Measurements from ENCODE around the gene BABAM2. TPM values are rescaled to one million over a fixed set of nuclear protein-coding genes. Genes with fewer than 3 reads are reported as not detected.
"Not testable (repeated sequence)": the region's sequence is repeated elsewhere in the genome, so short reads cannot be mapped to it uniquely, and the experiment has no call there.

BABAM2 gene
- total RNA-seq, 1 donor from 2014 or later: 37.1 TPM

DNA sequence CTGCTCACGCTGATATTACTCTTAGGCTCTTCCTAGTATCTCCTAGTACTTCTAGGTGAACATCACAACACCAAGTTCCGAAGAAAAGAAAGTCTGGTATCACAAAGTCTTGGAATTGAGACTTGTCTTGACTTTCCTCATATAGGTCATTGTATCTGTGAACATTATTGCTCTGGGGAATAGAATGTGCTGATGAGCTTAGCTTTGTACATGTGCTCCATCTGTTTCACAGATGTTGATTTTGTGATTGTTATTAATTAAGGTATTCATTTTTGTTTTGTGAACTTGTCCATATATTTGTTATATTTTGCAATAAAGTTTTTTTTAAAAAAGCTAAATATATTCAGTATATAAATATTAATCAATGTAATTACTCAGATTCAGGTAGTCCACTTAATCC lies 111.7 kb downstream of the BABAM2 start:
- H3K27ac Mint-ChIP-seq: no peak overlapping the region
- H3K9me3 Mint-ChIP-seq (ENCODE audit: low read depth): peaks cover 15% of the 10 kb centered on the region
- TF ChIP-seq, protein P1, sequence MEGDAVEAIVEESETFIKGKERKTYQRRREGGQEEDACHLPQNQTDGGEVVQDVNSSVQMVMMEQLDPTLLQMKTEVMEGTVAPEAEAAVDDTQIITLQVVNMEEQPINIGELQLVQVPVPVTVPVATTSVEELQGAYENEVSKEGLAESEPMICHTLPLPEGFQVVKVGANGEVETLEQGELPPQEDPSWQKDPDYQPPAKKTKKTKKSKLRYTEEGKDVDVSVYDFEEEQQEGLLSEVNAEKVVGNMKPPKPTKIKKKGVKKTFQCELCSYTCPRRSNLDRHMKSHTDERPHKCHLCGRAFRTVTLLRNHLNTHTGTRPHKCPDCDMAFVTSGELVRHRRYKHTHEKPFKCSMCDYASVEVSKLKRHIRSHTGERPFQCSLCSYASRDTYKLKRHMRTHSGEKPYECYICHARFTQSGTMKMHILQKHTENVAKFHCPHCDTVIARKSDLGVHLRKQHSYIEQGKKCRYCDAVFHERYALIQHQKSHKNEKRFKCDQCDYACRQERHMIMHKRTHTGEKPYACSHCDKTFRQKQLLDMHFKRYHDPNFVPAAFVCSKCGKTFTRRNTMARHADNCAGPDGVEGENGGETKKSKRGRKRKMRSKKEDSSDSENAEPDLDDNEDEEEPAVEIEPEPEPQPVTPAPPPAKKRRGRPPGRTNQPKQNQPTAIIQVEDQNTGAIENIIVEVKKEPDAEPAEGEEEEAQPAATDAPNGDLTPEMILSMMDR (IDR thresholded peaks at IDR 0.05; ENCODE audit: unreplicated experiment): no peak
- no peak overlapping the region for H3K4me3 Mint-ChIP-seq (ENCODE audit: low read depth)
- no peaks in the 10 kb centered on the region for H3K4me1 Mint-ChIP-seq (ENCODE audit: low read depth)
- no peaks in the 10 kb centered on the region for H3K27me3 Mint-ChIP-seq
- no peak for DNase-seq (ENCODE audit: low spot score, unreplicated experiment)
- H3K36me3 Mint-ChIP-seq (ENCODE audit: insufficient read depth): peaks cover 2% of the 10 kb centered on the region

DNA sequence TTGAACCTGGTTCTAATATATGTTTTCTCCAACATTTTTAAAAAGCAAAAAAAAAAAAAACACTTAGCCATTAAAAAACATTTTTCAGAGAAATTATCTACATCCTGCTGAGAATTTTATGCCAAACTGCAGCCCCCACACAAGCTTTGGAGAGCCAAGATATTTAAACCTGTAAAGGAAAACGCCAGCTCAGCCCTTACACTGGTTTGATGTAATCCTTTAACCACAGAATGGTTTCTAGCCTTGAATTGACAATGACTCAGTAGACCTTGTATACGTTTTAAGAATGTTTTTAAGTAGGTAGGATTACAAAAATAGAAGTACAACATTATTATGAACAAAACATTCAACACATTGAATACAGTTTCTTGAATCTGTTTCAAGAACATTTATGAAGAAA lies 113.6 kb downstream of the BABAM2 start:
- TF ChIP-seq, protein P1 (IDR thresholded peaks at IDR 0.05; ENCODE audit: unreplicated experiment): no peak
- Mint-ChIP-seq H3K27ac (no peak overlapping the region), H3K27me3 (no peaks in the 10 kb centered on the region), H3K4me1 (ENCODE audit: low read depth) (no peaks in the 10 kb centered on the region), H3K9me3 (ENCODE audit: low read depth) (peaks cover 15% of the 10 kb centered on the region), H3K36me3 (ENCODE audit: insufficient read depth) (peaks cover 2% of the 10 kb centered on the region), H3K4me3 (ENCODE audit: low read depth) (no peak overlapping the region)
- no peak for DNase-seq (ENCODE audit: low spot score, unreplicated experiment)

DNA sequence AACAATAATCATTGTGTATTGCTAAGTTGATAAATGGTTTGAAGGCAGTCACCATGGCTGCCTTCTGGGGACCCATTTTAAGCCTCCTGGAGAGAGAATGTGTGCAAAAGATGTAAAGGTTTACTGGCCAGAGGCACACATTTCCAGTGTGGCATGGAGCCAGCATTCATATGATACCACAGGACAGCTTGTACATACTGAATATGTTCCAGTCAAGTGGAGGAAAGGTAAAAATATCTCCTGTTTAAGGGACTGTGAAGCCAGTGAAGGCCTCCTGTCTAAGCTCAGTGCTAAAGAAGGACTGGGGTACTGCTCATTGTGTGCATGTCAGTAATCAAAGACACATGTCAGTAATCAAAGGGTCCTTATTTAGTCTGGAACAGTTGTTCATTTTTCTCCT lies 119.2 kb downstream of the BABAM2 start:
- Mint-ChIP-seq H3K4me3 (ENCODE audit: low read depth) (no peak overlapping the region), H3K4me1 (ENCODE audit: low read depth) (peaks cover 7% of the 10 kb centered on the region), H3K27ac (no peak overlapping the region), H3K27me3 (no peaks in the 10 kb centered on the region), H3K36me3 (ENCODE audit: insufficient read depth) (no peaks in the 10 kb centered on the region), H3K9me3 (ENCODE audit: low read depth) (no peaks in the 10 kb centered on the region)
- TF ChIP-seq, protein P1 (IDR thresholded peaks at IDR 0.05; ENCODE audit: unreplicated experiment): no peak
- DNase-seq (ENCODE audit: low spot score, unreplicated experiment): no peak

DNA sequence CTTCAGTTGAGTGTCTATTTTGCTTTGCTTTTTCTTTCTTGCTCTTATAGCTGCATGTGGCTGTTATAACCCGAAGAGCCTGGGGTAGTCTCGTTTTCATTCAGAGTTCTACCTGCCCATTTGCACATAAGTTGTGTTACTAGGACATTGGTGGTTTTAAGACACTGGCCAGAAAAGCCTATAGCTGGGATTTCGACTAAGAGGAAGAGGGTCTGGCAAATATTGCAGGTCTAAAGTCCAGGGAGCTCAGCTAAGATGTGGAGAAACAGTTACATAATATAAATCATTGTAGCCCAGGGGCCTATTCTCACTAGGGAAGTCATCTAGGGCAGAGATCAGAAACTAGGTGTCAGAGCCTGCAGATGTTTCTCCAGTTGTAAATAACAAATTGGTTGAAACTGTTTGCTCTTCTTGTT lies 120.8 kb downstream of the BABAM2 start:
- H3K36me3 Mint-ChIP-seq (ENCODE audit: insufficient read depth): no peaks in the 10 kb centered on the region
- TF ChIP-seq, protein P1 (IDR thresholded peaks at IDR 0.05; ENCODE audit: unreplicated experiment): no peak
- DNase-seq (ENCODE audit: low spot score, unreplicated experiment): no peak
- H3K27me3 Mint-ChIP-seq: no peaks in the 10 kb centered on the region
- H3K9me3 Mint-ChIP-seq (ENCODE audit: low read depth): no peaks in the 10 kb centered on the region
- peaks cover 7% of the 10 kb centered on the region for H3K4me1 Mint-ChIP-seq (ENCODE audit: low read depth)
- no peak overlapping the region for H3K27ac Mint-ChIP-seq
- H3K4me3 Mint-ChIP-seq (ENCODE audit: low read depth): no peak overlapping the region

DNA sequence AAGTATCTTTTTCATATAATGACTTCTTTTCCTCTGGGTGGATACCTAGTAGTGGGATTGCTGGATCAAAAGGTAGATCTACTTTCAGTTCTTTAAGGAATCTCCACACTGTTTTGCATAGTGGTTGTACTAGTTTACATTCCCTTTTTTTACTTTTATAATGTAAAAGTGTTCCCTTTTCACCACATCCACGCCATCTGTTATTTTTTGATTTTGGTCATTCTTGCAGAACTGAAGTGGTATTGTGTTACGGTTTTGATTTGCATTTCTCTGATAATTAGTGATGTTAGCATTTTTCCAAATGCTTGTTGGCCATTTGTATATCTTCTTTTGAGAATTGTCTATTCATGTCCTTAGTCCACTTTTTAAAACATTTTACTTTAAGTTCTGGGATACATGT lies 127.9 kb downstream of the BABAM2 start:
- not testable (repeated sequence) for H3K27ac Mint-ChIP-seq; DNase-seq (ENCODE audit: low spot score, unreplicated experiment); H3K4me1 Mint-ChIP-seq (ENCODE audit: low read depth); H3K4me3 Mint-ChIP-seq (ENCODE audit: low read depth); H3K27me3 Mint-ChIP-seq; H3K9me3 Mint-ChIP-seq (ENCODE audit: low read depth); H3K36me3 Mint-ChIP-seq (ENCODE audit: insufficient read depth)

DNA sequence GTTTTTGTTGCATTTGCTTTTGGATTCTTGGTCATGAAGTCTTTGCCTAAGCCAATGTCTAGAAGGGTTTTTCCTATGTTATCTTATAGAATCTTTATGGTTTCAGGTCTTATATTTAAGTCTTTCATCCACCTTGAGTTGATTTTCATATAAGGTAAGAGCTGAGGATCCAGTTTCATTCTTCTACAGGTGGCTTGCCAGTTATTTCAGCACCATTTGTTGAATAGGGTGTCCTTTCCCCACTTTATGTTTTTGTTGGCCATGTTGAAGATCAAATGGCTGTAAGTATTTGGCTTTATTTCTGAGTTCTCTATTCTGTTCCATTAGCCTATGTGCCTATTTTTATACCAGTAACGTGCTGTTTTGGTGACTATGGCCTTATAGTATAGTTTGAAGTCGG lies 129.0 kb downstream of the BABAM2 start:
- H3K4me1 Mint-ChIP-seq (ENCODE audit: low read depth); H3K27ac Mint-ChIP-seq; H3K27me3 Mint-ChIP-seq; H3K36me3 Mint-ChIP-seq (ENCODE audit: insufficient read depth); H3K4me3 Mint-ChIP-seq (ENCODE audit: low read depth); DNase-seq (ENCODE audit: low spot score, unreplicated experiment); H3K9me3 Mint-ChIP-seq (ENCODE audit: low read depth): not testable (repeated sequence)

All from progenitor cell of endocrine pancreas (in vitro differentiated cells).